Neural progenitor cell (in vitro differentiated cells): Measurements from ENCODE around the gene DRD2.

Experiments
- EZH2 ChIP-seq: fragments of 200-600 bp; sonication (generic); IDR thresholded peaks from 2 replicates; pipeline ENCODE4 v1.6.1; 2017; ENCODE audit warnings: antibody characterized with exemption, mild to moderate bottlenecking, moderate library complexity
- TF ChIP-seq, protein P1 (sequence below): fragments of 200-600 bp; sonication (generic); IDR thresholded peaks from 2 replicates; pipeline ENCODE4 v1.5.1; 2017; ENCODE audit warnings: antibody characterized with exemption, mild to moderate bottlenecking

DNA sequence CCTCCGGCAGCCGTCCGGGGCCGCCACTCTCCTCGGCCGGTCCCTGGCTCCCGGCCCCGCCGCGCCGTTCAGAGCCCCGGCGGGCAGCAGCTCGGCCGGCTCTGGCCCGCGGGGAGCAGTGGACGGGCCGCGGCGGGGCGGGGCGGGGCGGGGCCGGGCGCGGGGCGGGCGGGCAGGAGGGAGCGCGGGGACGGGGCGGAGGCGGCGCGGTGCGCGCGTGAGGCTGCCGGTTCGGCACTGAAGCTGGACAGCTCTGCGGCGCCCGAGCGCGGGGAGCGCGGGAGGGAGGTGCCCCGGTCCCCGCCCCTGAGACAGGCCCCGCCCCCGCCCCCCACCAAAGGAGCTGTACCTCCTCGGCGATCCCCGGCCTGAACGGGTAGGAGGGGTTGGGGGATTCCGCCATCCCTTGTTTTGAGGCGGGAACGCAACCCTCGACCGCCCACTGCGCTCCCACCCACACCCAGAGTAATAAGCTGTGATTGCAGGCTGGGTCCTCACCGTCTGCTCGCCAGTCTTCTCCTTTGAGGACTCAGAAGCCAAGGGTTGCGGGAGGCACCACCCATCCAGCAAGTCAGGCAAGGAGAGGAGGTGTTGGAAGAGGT is at the start of gene DRD2:
- TF ChIP-seq EZH2 = no peak
- TF ChIP-seq, protein P1, sequence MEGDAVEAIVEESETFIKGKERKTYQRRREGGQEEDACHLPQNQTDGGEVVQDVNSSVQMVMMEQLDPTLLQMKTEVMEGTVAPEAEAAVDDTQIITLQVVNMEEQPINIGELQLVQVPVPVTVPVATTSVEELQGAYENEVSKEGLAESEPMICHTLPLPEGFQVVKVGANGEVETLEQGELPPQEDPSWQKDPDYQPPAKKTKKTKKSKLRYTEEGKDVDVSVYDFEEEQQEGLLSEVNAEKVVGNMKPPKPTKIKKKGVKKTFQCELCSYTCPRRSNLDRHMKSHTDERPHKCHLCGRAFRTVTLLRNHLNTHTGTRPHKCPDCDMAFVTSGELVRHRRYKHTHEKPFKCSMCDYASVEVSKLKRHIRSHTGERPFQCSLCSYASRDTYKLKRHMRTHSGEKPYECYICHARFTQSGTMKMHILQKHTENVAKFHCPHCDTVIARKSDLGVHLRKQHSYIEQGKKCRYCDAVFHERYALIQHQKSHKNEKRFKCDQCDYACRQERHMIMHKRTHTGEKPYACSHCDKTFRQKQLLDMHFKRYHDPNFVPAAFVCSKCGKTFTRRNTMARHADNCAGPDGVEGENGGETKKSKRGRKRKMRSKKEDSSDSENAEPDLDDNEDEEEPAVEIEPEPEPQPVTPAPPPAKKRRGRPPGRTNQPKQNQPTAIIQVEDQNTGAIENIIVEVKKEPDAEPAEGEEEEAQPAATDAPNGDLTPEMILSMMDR = no peak
